Tibial artery (tissue), 4 donors: ENCODE data around the gene C16orf78.

Experiments
- DNase-seq, 2 donors: peaks; one replicate each; pipeline ENCODE4 v3.0.0-alpha.2; 2019
- H3K27ac ChIP-seq, 2 donors: fragments of 200-600 bp; sonication (generic) in 1 of 2; 1 replicate in 1 of 2; 2 replicates in 1 of 2; pipeline ENCODE4 v1.5.1; 2018 to 2019; ENCODE audit warnings: mild to moderate bottlenecking in 1 of 2
- H3K27me3 ChIP-seq, 2 donors: fragments of 200-600 bp; sonication (generic) in 1 of 2; one replicate each; pipeline versions ENCODE4 v1.5.1 to v1.6.0; 2016 to 2019
- H3K36me3 ChIP-seq, 3 donors: fragments of 200-600 bp; sonication (generic) in 2 of 3; one replicate each; pipeline ENCODE4 v1.5.1; 2016 to 2019; ENCODE audit warnings: mild to moderate bottlenecking in 2 of 3
- H3K4me1 ChIP-seq, 4 donors: fragments of 200-600 bp; sonication (generic) in 2 of 4; 1 replicate in 3 of 4; 2 replicates in 1 of 4; pipeline ENCODE4 v1.5.1; 2016 to 2019
- H3K4me3 ChIP-seq, 2 donors: fragments of 200-600 bp; sonication (generic) in 1 of 2; 1 replicate in 1 of 2; 2 replicates in 1 of 2; pipeline ENCODE4 v1.5.1; 2018 to 2019; ENCODE audit warnings: mild to moderate bottlenecking in 2 of 2
- H3K9me3 ChIP-seq, 3 donors: fragments of 200-600 bp; sonication (generic) in 1 of 3; one replicate each; pipeline ENCODE4 v1.5.1; 2016 to 2019
- CTCF ChIP-seq, 2 experiments: fragments of 200-600 bp in 1 of 2; fragments of 450-650 bp in 1 of 2; IDR thresholded peaks; one replicate each; pipeline ENCODE4 v1.5.1; 2017 to 2019; ENCODE audit warnings: antibody characterized with exemption in 2 of 2, mild to moderate bottlenecking in 1 of 2, moderate library complexity in 1 of 2
- intact Hi-C: fragments of 100-400 bp; cut with DNase I; formaldehyde crosslinking; loops from one replicate; pipeline ENCODE4 v1.15.0; 2023; ENCODE audit warnings: low total_unique reads

C16orf78 gene

GRCh38 chr16:49332589-49333258 lies 40.9 kb upstream of the C16orf78 start:
- no peaks in the 10 kb centered on the region for H3K9me3 ChIP-seq
- TF ChIP-seq CTCF (IDR thresholded peaks at IDR 0.05), result no peak
- no peaks in the 10 kb centered on the region for H3K36me3 ChIP-seq
- no peak for DNase-seq
- H3K27me3 ChIP-seq, result peaks cover 0 to under 1% of the 10 kb centered on the region in 2 donors
- no peak overlapping the region for H3K4me3 ChIP-seq
- intact Hi-C loops, result no loop called here
- no peaks in the 10 kb centered on the region for H3K4me1 ChIP-seq
- no peak overlapping the region for H3K27ac ChIP-seq

- no peak overlapping the region for H3K27ac ChIP-seq
- no peak for TF ChIP-seq CTCF (IDR thresholded peaks at IDR 0.05)
- H3K9me3 ChIP-seq, result no peaks in the 10 kb centered on the region
- H3K4me1 ChIP-seq, result no peaks in the 10 kb centered on the region
- no peaks in the 10 kb centered on the region for H3K36me3 ChIP-seq
- intact Hi-C loops, result no loop called here
- no peak for DNase-seq
- H3K4me3 ChIP-seq, result no peak overlapping the region
- H3K27me3 ChIP-seq, result peaks cover 0 to 5% of the 10 kb centered on the region in 2 donors
Measured at GRCh38 chr16:49333259-49333597, 40.4 kb upstream of the C16orf78 start.

GRCh38 chr16:49335828-49336227 lies 37.8 kb upstream of the C16orf78 start:
- no peaks in the 10 kb centered on the region for H3K4me1 ChIP-seq
- no peak for DNase-seq
- H3K4me3 ChIP-seq, result no peak overlapping the region

GRCh38 chr16:49336581-49336980 lies 37.0 kb upstream of the C16orf78 start:
- Histone ChIP-seq H3K27me3 (peaks cover 0 to 9% of the 10 kb centered on the region in 2 donors), H3K27ac (no peak overlapping the region), H3K4me3 (no peak overlapping the region), H3K9me3 (no peaks in the 10 kb centered on the region), H3K4me1 (no peaks in the 10 kb centered on the region), H3K36me3 (no peaks in the 10 kb centered on the region)
- intact Hi-C loops, result no loop called here
- DNase-seq, result no peak
- no peak for TF ChIP-seq CTCF (IDR thresholded peaks at IDR 0.05)

More at GRCh38 chr16:49335828-49336227, 37.8 kb upstream of the C16orf78 start:
- H3K27me3 ChIP-seq, result peaks cover 0 to 9% of the 10 kb centered on the region in 2 donors
- H3K9me3 ChIP-seq, result no peaks in the 10 kb centered on the region
- H3K27ac ChIP-seq, result no peak overlapping the region
- no peaks in the 10 kb centered on the region for H3K36me3 ChIP-seq
- TF ChIP-seq CTCF (IDR thresholded peaks at IDR 0.05), result no peak
- intact Hi-C loops, result no loop called here

GRCh38 chr16:49337814-49338350 lies 35.7 kb upstream of the C16orf78 start:
- H3K4me1 ChIP-seq, result no peaks in the 10 kb centered on the region
- no peak for DNase-seq
- H3K36me3 ChIP-seq, result no peaks in the 10 kb centered on the region
- H3K4me3 ChIP-seq, result no peak overlapping the region
- intact Hi-C loops, result no loop called here
- peaks cover 0 to 9% of the 10 kb centered on the region in 2 donors for H3K27me3 ChIP-seq
- H3K27ac ChIP-seq, result no peak overlapping the region
- no peaks in the 10 kb centered on the region for H3K9me3 ChIP-seq
- no peak for TF ChIP-seq CTCF (IDR thresholded peaks at IDR 0.05)
